Measurements from ENCODE around the gene EML1.
"Not testable (repeated sequence)": the region's sequence is repeated elsewhere in the genome, so short reads cannot be mapped to it uniquely, and the experiment has no call there.

The EML1 gene

GRCh38 chr14:99758872-99759545 lies 34.2 kb upstream of the EML1 start:
- peaks cover 17% of the 10 kb centered on the region for H3K4me1 ChIP-seq (ENCODE audit: control insufficient read depth, insufficient read depth, low read length)
- no peaks in the 10 kb centered on the region for H3K9me3 ChIP-seq (ENCODE audit: control insufficient read depth, low read length)
- H3K9ac ChIP-seq (ENCODE audit: low read length) = no peak overlapping the region
- H3K36me3 ChIP-seq (ENCODE audit: control insufficient read depth, insufficient read depth, low read length) = no peaks in the 10 kb centered on the region
- no peak overlapping the region for H3K4me3 ChIP-seq (ENCODE audit: low read length)
- peaks cover 8% of the 10 kb centered on the region for H3K27me3 ChIP-seq (ENCODE audit: control insufficient read depth, insufficient read depth, low read length)

GRCh38 chr14:99759546-99759925 lies 33.7 kb upstream of the EML1 start:
- peaks cover 4% of the 10 kb centered on the region for H3K27me3 ChIP-seq (ENCODE audit: control insufficient read depth, insufficient read depth, low read length)
- H3K9ac ChIP-seq (ENCODE audit: low read length) = no peak overlapping the region
- H3K4me1 ChIP-seq (ENCODE audit: control insufficient read depth, insufficient read depth, low read length) = peaks cover 17% of the 10 kb centered on the region
- H3K4me3 ChIP-seq (ENCODE audit: low read length) = no peak overlapping the region
- no peaks in the 10 kb centered on the region for H3K36me3 ChIP-seq (ENCODE audit: control insufficient read depth, insufficient read depth, low read length)
- H3K9me3 ChIP-seq (ENCODE audit: control insufficient read depth, low read length) = no peaks in the 10 kb centered on the region

GRCh38 chr14:99760817-99761216 lies 32.4 kb upstream of the EML1 start:
- H3K36me3 ChIP-seq (ENCODE audit: control insufficient read depth, insufficient read depth, low read length) = no peaks in the 10 kb centered on the region
- no peak overlapping the region for H3K9ac ChIP-seq (ENCODE audit: low read length)
- no peak overlapping the region for H3K4me3 ChIP-seq (ENCODE audit: low read length)
- H3K9me3 ChIP-seq (ENCODE audit: control insufficient read depth, low read length) = no peaks in the 10 kb centered on the region
- peaks cover 9% of the 10 kb centered on the region for H3K4me1 ChIP-seq (ENCODE audit: control insufficient read depth, insufficient read depth, low read length)
- no peaks in the 10 kb centered on the region for H3K27me3 ChIP-seq (ENCODE audit: control insufficient read depth, insufficient read depth, low read length)

GRCh38 chr14:99762911-99763310 lies 30.3 kb upstream of the EML1 start:
- not testable (repeated sequence) for H3K9ac ChIP-seq (ENCODE audit: low read length); H3K9me3 ChIP-seq (ENCODE audit: control insufficient read depth, low read length); H3K4me1 ChIP-seq (ENCODE audit: control insufficient read depth, insufficient read depth, low read length); H3K36me3 ChIP-seq (ENCODE audit: control insufficient read depth, insufficient read depth, low read length); H3K27me3 ChIP-seq (ENCODE audit: control insufficient read depth, insufficient read depth, low read length); H3K4me3 ChIP-seq (ENCODE audit: low read length)

- H3K4me1 ChIP-seq (ENCODE audit: control insufficient read depth, insufficient read depth, low read length) = no peaks in the 10 kb centered on the region
- no peak overlapping the region for H3K4me3 ChIP-seq (ENCODE audit: low read length)
- no peaks in the 10 kb centered on the region for H3K9me3 ChIP-seq (ENCODE audit: control insufficient read depth, low read length)
- H3K36me3 ChIP-seq (ENCODE audit: control insufficient read depth, insufficient read depth, low read length) = no peaks in the 10 kb centered on the region
- no peaks in the 10 kb centered on the region for H3K27me3 ChIP-seq (ENCODE audit: control insufficient read depth, insufficient read depth, low read length)
- no peak overlapping the region for H3K9ac ChIP-seq (ENCODE audit: low read length)
These were observed 29.5 kb upstream of the EML1 start for GRCh38 chr14:99763527-99764221.

DNA sequence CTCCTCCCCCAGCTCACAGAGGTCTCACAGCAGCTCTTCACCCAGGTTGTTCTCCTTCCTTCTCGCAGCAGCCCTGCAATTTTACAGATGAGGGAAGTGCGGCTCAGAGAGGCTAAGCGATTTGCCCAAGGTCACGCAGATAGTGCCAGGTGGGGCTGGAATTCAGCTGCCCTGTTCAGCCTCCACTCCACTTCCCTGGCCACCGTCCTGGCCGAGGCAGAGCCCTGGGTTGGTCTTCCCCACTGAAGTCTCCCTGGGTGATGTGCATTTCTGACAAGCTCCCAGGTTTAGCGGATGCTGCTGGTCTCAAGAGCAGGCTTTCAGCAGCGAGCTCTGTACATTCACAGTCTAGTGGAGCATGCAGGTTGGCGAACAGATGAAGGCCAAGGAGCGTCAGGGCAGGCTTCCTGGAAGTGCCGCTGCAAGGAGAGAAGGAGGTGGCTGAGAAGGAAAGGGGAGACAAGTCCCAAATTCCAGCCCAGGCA lies 28.9 kb upstream of the EML1 start:
- no peaks in the 10 kb centered on the region for H3K9me3 ChIP-seq (ENCODE audit: control insufficient read depth, low read length)
- H3K4me1 ChIP-seq (ENCODE audit: control insufficient read depth, insufficient read depth, low read length) = no peaks in the 10 kb centered on the region
- H3K36me3 ChIP-seq (ENCODE audit: control insufficient read depth, insufficient read depth, low read length) = no peaks in the 10 kb centered on the region
- H3K27me3 ChIP-seq (ENCODE audit: control insufficient read depth, insufficient read depth, low read length) = no peaks in the 10 kb centered on the region
- no peak overlapping the region for H3K4me3 ChIP-seq (ENCODE audit: low read length)
- no peak overlapping the region for H3K9ac ChIP-seq (ENCODE audit: low read length)

GRCh38 chr14:99768381-99768780 lies 24.8 kb upstream of the EML1 start:
- no peak overlapping the region for H3K9ac ChIP-seq (ENCODE audit: low read length)
- no peak overlapping the region for H3K4me3 ChIP-seq (ENCODE audit: low read length)
- H3K9me3 ChIP-seq (ENCODE audit: control insufficient read depth, low read length) = no peaks in the 10 kb centered on the region
- H3K27me3 ChIP-seq (ENCODE audit: control insufficient read depth, insufficient read depth, low read length) = no peaks in the 10 kb centered on the region
- H3K4me1 ChIP-seq (ENCODE audit: control insufficient read depth, insufficient read depth, low read length) = no peaks in the 10 kb centered on the region
- H3K36me3 ChIP-seq (ENCODE audit: control insufficient read depth, insufficient read depth, low read length) = no peaks in the 10 kb centered on the region

DNA sequence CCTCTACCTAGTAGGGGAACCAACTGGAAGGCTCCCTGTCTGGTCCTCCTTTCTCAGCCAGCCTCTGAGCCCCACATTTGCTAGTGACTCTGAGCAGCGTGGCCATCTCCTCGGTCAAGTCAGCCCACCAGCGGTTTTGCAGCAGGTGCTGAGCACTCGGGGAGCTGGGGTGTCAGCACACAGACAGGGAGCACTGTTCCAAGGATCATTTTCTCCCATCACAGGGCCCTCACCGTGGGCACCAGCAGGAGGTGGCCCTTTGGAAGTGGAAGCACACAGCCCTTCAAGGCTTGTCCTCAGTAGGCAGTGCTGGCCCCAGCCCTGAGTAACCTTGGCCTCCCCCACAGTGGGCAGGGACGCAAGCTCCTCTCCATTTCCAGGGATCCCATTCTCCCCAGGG lies 24.1 kb upstream of the EML1 start:
- Histone ChIP-seq H3K36me3 (ENCODE audit: control insufficient read depth, insufficient read depth, low read length) (no peaks in the 10 kb centered on the region), H3K9me3 (ENCODE audit: control insufficient read depth, low read length) (no peaks in the 10 kb centered on the region), H3K4me1 (ENCODE audit: control insufficient read depth, insufficient read depth, low read length) (no peaks in the 10 kb centered on the region), H3K9ac (ENCODE audit: low read length) (no peak overlapping the region), H3K4me3 (ENCODE audit: low read length) (no peak overlapping the region), H3K27me3 (ENCODE audit: control insufficient read depth, insufficient read depth, low read length) (no peaks in the 10 kb centered on the region)

DNA sequence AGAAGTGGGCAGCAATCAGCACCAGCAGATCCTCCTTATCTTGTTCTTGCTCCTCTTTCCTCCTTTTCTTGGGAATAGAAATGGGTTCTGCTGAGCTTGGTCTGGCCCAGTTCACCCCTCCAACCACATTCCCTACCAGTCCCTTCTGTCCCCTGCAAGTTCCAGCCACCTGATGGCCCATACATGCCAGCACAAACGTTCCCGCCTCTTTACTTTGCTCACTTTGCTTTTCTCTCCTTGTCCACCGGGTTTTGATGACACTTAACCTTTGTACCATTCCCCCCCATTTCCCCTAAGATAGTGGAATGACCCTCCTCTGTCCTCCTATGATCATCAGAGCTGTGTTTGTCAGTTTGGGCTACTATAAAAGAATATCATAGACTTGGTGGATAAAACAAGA lies 23.4 kb upstream of the EML1 start:
- H3K36me3 ChIP-seq (ENCODE audit: control insufficient read depth, insufficient read depth, low read length) = no peaks in the 10 kb centered on the region
- no peak overlapping the region for H3K4me3 ChIP-seq (ENCODE audit: low read length)
- no peak overlapping the region for H3K9ac ChIP-seq (ENCODE audit: low read length)
- no peaks in the 10 kb centered on the region for H3K27me3 ChIP-seq (ENCODE audit: control insufficient read depth, insufficient read depth, low read length)
- no peaks in the 10 kb centered on the region for H3K4me1 ChIP-seq (ENCODE audit: control insufficient read depth, insufficient read depth, low read length)
- H3K9me3 ChIP-seq (ENCODE audit: control insufficient read depth, low read length) = no peaks in the 10 kb centered on the region

GRCh38 chr14:99772371-99773283 lies 20.6 kb upstream of the EML1 start:
- H3K4me1 ChIP-seq (ENCODE audit: control insufficient read depth, insufficient read depth, low read length) = no peaks in the 10 kb centered on the region
- H3K4me3 ChIP-seq (ENCODE audit: low read length) = no peak overlapping the region
- no peaks in the 10 kb centered on the region for H3K27me3 ChIP-seq (ENCODE audit: control insufficient read depth, insufficient read depth, low read length)
- no peak overlapping the region for H3K9ac ChIP-seq (ENCODE audit: low read length)
- H3K36me3 ChIP-seq (ENCODE audit: control insufficient read depth, insufficient read depth, low read length) = no peaks in the 10 kb centered on the region
- H3K9me3 ChIP-seq (ENCODE audit: control insufficient read depth, low read length) = no peaks in the 10 kb centered on the region

GRCh38 chr14:99773521-99774497 lies 19.4 kb upstream of the EML1 start:
- Histone ChIP-seq H3K36me3 (ENCODE audit: control insufficient read depth, insufficient read depth, low read length) (no peaks in the 10 kb centered on the region), H3K27me3 (ENCODE audit: control insufficient read depth, insufficient read depth, low read length) (no peaks in the 10 kb centered on the region), H3K4me1 (ENCODE audit: control insufficient read depth, insufficient read depth, low read length) (no peaks in the 10 kb centered on the region), H3K9ac (ENCODE audit: low read length) (no peak overlapping the region), H3K4me3 (ENCODE audit: low read length) (no peak overlapping the region), H3K9me3 (ENCODE audit: control insufficient read depth, low read length) (no peaks in the 10 kb centered on the region)

Data from mucosa of stomach (tissue), 1 donor.